Fibroblast of the aortic adventitia (primary cell): Measurements from ENCODE around the gene ARAP1. TPM values are rescaled to one million over a fixed set of nuclear protein-coding genes. Genes with fewer than 3 reads are reported as not detected.

Experiments
- DNase-seq: peaks from one replicate; pipeline ENCODE4 v3.0.0-alpha.2; 2010; ENCODE audit warnings: low read depth
- H3K4me3 ChIP-seq: 2 replicates; pipeline ENCODE4 v1.5.1; 2011; ENCODE audit warnings: low read depth, mild to moderate bottlenecking, control low read depth, low read length, moderate library complexity
- total RNA-seq: library from RNA; depleted of rRNA; stranded (reverse); fragments of >200 nt; gene quantifications from 2 replicates; pipeline ENCODE4 v1.2.3, GENCODE V29; 2012; ENCODE audit warnings: low replicate concordance
- TF ChIP-seq, protein P1 (sequence below): IDR thresholded peaks from 2 replicates; pipeline ENCODE4 v1.5.1; 2011; ENCODE audit warnings: mild to moderate bottlenecking, low read length, control low read depth, inconsistent platforms; ENCODE audit not compliant: insufficient read depth

Gene ARAP1
- total RNA-seq, 1 donor = 66.9 TPM

- DNase-seq = no peak
- TF ChIP-seq, protein P1, sequence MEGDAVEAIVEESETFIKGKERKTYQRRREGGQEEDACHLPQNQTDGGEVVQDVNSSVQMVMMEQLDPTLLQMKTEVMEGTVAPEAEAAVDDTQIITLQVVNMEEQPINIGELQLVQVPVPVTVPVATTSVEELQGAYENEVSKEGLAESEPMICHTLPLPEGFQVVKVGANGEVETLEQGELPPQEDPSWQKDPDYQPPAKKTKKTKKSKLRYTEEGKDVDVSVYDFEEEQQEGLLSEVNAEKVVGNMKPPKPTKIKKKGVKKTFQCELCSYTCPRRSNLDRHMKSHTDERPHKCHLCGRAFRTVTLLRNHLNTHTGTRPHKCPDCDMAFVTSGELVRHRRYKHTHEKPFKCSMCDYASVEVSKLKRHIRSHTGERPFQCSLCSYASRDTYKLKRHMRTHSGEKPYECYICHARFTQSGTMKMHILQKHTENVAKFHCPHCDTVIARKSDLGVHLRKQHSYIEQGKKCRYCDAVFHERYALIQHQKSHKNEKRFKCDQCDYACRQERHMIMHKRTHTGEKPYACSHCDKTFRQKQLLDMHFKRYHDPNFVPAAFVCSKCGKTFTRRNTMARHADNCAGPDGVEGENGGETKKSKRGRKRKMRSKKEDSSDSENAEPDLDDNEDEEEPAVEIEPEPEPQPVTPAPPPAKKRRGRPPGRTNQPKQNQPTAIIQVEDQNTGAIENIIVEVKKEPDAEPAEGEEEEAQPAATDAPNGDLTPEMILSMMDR = no peak
These were observed 47.4 kb downstream of the ARAP1 start for GRCh38 chr11:72704783-72705265.

DNA sequence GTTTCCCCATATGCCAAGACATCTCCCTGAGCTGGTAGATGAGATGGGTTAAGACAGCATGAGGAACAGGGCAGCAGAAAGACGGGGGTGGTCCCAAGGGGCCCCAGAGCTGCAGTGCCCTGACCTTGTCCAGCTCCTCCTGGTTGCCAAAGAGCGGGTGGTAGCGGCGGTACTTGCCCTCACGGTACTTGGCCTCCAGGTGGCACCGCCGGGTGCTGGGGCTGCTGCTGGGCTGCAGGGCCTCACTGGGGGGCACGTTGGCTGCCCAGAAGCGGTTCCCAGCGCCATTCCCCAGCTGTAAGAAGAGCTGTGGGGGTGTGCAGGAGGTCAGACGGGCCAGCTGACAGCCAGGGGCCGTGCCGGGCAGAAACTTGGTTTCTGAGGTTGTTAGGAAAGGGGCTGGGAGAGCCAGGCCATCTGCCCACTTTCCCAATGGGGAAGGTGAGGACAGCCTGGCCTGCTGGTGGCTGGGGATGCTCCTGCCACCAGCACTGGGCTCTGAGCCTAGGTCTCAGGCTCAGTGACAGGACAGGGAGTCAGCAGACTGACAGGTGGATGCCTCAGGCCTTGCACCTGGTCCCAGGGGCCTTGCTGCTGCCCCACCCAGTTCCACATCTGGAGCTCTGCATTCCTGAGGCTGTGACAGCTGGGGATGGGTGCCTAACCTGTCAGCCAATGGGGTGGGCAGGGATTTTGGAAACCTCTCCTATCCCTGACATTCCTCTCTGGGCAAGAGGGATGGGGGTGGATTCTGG lies 48.0 kb downstream of the ARAP1 start:
- no peak overlapping the region for H3K4me3 ChIP-seq
- peak; percentile 30 for DNase-seq
- TF ChIP-seq, protein P1 = peak; percentile 34

More at GRCh38 chr11:72704783-72705265, 47.4 kb downstream of the ARAP1 start:
- no peak overlapping the region for H3K4me3 ChIP-seq

GRCh38 chr11:72703267-72704008 lies 48.8 kb downstream of the ARAP1 start:
- TF ChIP-seq, protein P1 = peak; percentile 14
- peak overlapping the region; percentile 52 for H3K4me3 ChIP-seq
- DNase-seq = peak; percentile 95

DNA sequence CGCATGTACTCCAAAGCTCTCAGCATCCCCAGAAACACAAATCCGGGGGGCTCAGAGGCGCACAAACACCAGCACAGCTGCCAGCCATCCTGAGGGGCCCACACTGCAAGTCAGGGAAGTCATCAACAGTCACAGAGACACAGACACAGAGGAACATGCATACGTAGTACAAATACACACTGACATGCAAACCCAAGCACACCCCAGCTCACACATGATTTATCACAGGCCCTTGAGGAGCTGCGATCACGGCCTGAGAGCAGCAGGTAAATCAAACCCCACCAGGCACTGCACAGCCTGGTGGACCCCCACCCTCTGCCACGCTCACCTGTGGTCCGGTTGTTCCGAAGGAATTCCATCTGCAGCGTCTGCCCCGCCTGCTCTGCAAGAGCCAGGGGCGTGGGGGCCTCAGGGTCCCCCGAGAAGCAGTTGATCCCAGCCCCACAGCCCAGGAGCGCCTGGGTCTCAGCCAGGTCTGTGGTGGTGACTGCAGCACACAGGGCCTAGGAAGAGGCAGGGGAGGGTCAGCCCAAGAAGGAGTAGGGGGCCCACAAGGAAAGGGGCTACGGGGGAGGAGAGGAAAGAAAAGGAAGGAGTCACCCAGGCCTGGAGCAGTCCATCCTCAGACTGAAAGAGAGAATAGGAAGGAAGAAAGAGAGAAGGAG lies 49.5 kb downstream of the ARAP1 start:
- no peak for DNase-seq
- H3K4me3 ChIP-seq = peak overlapping the region; percentile 52
- TF ChIP-seq, protein P1 = no peak

DNA sequence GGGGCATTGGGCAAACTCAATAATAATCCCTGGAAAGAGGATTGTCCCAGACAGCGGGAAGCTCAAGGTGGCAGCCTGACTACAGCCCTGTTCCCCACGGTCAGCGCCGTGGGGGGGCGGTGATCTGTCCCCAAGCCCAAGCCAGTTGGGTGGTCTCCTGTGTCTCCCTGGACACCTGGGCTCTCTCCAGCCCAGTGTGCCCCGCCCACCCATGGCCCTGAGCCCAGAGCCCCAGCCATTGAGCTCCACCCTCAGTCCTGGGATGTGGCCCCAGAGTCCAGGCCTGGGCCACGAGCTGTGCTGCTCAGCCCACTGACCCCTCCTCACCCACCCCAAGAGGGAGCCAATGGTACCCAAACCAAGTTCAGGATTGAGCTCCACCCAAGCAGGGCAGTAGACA lies 50.1 kb downstream of the ARAP1 start:
- peak overlapping the region; percentile 52 for H3K4me3 ChIP-seq
- TF ChIP-seq, protein P1 = no peak
- DNase-seq = no peak

- peak overlapping the region; percentile 2 for H3K4me3 ChIP-seq
- TF ChIP-seq, protein P1 = no peak
- no peak for DNase-seq
These were observed 50.7 kb downstream of the ARAP1 start for GRCh38 chr11:72701466-72701865.
